ENCODE results near the gene MPND.

DNA sequence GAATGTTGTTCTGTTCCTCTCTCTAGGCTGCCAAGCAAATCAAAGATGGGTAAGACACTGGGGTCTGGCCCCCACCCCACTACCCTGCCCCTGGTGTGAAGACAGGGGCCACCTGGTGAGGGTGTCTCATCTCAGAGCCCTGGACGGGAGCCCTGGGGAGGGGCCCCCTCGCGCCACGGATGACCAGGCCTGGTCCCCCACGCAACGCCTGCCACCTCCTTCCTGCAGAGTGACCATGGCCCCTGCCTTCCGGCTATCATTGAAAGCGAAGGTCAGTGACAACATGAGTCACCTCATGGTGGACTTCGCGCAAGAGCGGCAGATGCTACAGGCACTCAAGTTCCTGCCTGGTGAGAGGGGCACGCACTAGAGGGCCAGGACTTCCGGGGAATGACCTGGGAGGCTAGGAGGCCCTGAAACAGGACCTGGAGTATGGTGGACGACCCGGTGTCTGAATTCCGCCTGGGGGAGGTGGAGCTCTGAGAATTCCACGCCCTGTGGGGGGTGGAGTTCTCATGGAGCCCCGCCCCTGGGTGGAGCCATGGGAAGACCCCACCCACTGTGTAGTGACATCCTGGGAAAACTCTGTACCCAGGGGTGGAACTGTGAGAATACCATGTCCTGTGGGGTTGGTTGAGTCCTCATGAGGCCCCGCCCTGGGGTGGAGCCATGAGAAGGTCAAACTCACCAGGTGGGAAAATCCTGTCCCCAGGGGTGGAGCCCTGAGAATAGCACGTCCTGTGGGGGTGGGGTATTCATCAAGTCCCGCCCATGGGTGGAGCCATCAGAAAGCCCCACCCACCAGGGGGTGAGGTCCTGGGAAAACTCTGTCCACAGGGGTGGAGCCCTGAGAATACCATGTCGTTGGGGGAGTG is 32.9 kb upstream of the MPND start:
- TF ChIP-seq, protein P1, sequence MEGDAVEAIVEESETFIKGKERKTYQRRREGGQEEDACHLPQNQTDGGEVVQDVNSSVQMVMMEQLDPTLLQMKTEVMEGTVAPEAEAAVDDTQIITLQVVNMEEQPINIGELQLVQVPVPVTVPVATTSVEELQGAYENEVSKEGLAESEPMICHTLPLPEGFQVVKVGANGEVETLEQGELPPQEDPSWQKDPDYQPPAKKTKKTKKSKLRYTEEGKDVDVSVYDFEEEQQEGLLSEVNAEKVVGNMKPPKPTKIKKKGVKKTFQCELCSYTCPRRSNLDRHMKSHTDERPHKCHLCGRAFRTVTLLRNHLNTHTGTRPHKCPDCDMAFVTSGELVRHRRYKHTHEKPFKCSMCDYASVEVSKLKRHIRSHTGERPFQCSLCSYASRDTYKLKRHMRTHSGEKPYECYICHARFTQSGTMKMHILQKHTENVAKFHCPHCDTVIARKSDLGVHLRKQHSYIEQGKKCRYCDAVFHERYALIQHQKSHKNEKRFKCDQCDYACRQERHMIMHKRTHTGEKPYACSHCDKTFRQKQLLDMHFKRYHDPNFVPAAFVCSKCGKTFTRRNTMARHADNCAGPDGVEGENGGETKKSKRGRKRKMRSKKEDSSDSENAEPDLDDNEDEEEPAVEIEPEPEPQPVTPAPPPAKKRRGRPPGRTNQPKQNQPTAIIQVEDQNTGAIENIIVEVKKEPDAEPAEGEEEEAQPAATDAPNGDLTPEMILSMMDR (IDR thresholded peaks at IDR 0.05), result no peak
- no peak for TF ChIP-seq POLR2A (IDR thresholded peaks at IDR 0.05)
